Measurements from ENCODE around the gene ACCS.

ACCS gene

GRCh38 chr11:44083433-44083832 lies 17.4 kb downstream of the ACCS start:
- no peak overlapping the region for H3K4me2 ChIP-seq (ENCODE audit: low read length)
- H3K4me3 ChIP-seq (ENCODE audit: low read length) = no peak overlapping the region
- no peaks in the 10 kb centered on the region for H3K79me2 ChIP-seq (ENCODE audit: control insufficient read depth, low read length)
- TF ChIP-seq EZH2phosphoT487 (IDR thresholded peaks at IDR 0.05; ENCODE audit: borderline replicate concordance, low read length) (no peak), CTCF (IDR thresholded peaks at IDR 0.05; ENCODE audit: low read depth, low read length, poor library complexity, severe bottlenecking) (no peak)
- no peaks in the 10 kb centered on the region for H3K36me3 ChIP-seq (ENCODE audit: control insufficient read depth, low read length)
- H3K9me3 ChIP-seq (ENCODE audit: control insufficient read depth, insufficient read depth, low read length) = 0 out of 2 replicates have a peak, but pooled peaks cover 2% of the 10 kb centered on the region
- H3K4me1 ChIP-seq (ENCODE audit: control insufficient read depth, low read length) = no peaks in the 10 kb centered on the region
- no peaks in the 10 kb centered on the region for H4K20me1 ChIP-seq (ENCODE audit: control insufficient read depth, insufficient read depth, low read depth, low read length)
- H3K27me3 ChIP-seq (ENCODE audit: control insufficient read depth, low read length) = no peaks in the 10 kb centered on the region
- no peaks in the 10 kb centered on the region for H3F3A ChIP-seq (ENCODE audit: control insufficient read depth, insufficient read depth)
- no peak overlapping the region for H3K27ac ChIP-seq (ENCODE audit: low read depth, low read length)
- no peaks in the 10 kb centered on the region for H3K9me2 ChIP-seq (replicated peaks; ENCODE audit: control insufficient read depth, low read length)

GRCh38 chr11:44083906-44084305 lies 17.8 kb downstream of the ACCS start:
- H3K27ac ChIP-seq (ENCODE audit: low read depth, low read length) = no peak overlapping the region
- no peaks in the 10 kb centered on the region for H3F3A ChIP-seq (ENCODE audit: control insufficient read depth, insufficient read depth)
- no peaks in the 10 kb centered on the region for H3K79me2 ChIP-seq (ENCODE audit: control insufficient read depth, low read length)
- 0 out of 2 replicates have a peak, but pooled peaks cover 2% of the 10 kb centered on the region for H3K9me3 ChIP-seq (ENCODE audit: control insufficient read depth, insufficient read depth, low read length)
- no peaks in the 10 kb centered on the region for H3K36me3 ChIP-seq (ENCODE audit: control insufficient read depth, low read length)
- H3K4me3 ChIP-seq (ENCODE audit: low read length) = no peak overlapping the region
- no peaks in the 10 kb centered on the region for H3K9me2 ChIP-seq (replicated peaks; ENCODE audit: control insufficient read depth, low read length)
- no peaks in the 10 kb centered on the region for H3K4me1 ChIP-seq (ENCODE audit: control insufficient read depth, low read length)
- TF ChIP-seq EZH2phosphoT487 (IDR thresholded peaks at IDR 0.05; ENCODE audit: borderline replicate concordance, low read length) = no peak
- TF ChIP-seq CTCF (IDR thresholded peaks at IDR 0.05; ENCODE audit: low read depth, low read length, poor library complexity, severe bottlenecking) = no peak
- no peaks in the 10 kb centered on the region for H3K27me3 ChIP-seq (ENCODE audit: control insufficient read depth, low read length)
- H4K20me1 ChIP-seq (ENCODE audit: control insufficient read depth, insufficient read depth, low read depth, low read length) = no peaks in the 10 kb centered on the region
- no peak overlapping the region for H3K4me2 ChIP-seq (ENCODE audit: low read length)

GRCh38 chr11:44085330-44085729 lies 19.3 kb downstream of the ACCS start:
- H3K27ac ChIP-seq (ENCODE audit: low read depth, low read length) = no peak overlapping the region
- H3K9me3 ChIP-seq (ENCODE audit: control insufficient read depth, insufficient read depth, low read length) = 0 out of 2 replicates have a peak, but pooled peaks cover 2% of the 10 kb centered on the region
- no peaks in the 10 kb centered on the region for H4K20me1 ChIP-seq (ENCODE audit: control insufficient read depth, insufficient read depth, low read depth, low read length)
- no peaks in the 10 kb centered on the region for H3K9me2 ChIP-seq (replicated peaks; ENCODE audit: control insufficient read depth, low read length)
- no peaks in the 10 kb centered on the region for H3K79me2 ChIP-seq (ENCODE audit: control insufficient read depth, low read length)
- H3K27me3 ChIP-seq (ENCODE audit: control insufficient read depth, low read length) = no peaks in the 10 kb centered on the region
- no peak overlapping the region for H3K4me3 ChIP-seq (ENCODE audit: low read length)
- peaks cover 3% of the 10 kb centered on the region; the same call in 1 of the 2 replicates for H3K4me1 ChIP-seq (ENCODE audit: control insufficient read depth, low read length)
- no peak overlapping the region for H3K4me2 ChIP-seq (ENCODE audit: low read length)
- TF ChIP-seq EZH2phosphoT487 (IDR thresholded peaks at IDR 0.05; ENCODE audit: borderline replicate concordance, low read length) (no peak), CTCF (IDR thresholded peaks at IDR 0.05; ENCODE audit: low read depth, low read length, poor library complexity, severe bottlenecking) (no peak)
- H3K36me3 ChIP-seq (ENCODE audit: control insufficient read depth, low read length) = no peaks in the 10 kb centered on the region
- no peaks in the 10 kb centered on the region for H3F3A ChIP-seq (ENCODE audit: control insufficient read depth, insufficient read depth)
